Effector memory CD4-positive, alpha-beta T cell (primary cell): Measurements from ENCODE around the gene CAAP1.
"Not testable (repeated sequence)": the region's sequence is repeated elsewhere in the genome, so short reads cannot be mapped to it uniquely, and the experiment has no call there.

Source experiments
- DNase-seq, 3 donors: peaks; one replicate each; pipeline ENCODE4 v3.0.0-alpha.2; 2020
- H3K27ac ChIP-seq: 2 replicates; pipeline ENCODE4 v1.7.0; 2013; ENCODE audit warnings: mild to moderate bottlenecking, low read length, moderate library complexity; ENCODE audit not compliant: insufficient read depth, poor library complexity, severe bottlenecking
- H3K27me3 ChIP-seq: replicated peaks from 2 replicates; pipeline ENCODE4 v1.7.0; 2013; ENCODE audit warnings: mild to moderate bottlenecking, low read length; ENCODE audit not compliant: insufficient read depth, control insufficient read depth, poor library complexity, severe bottlenecking
- H3K36me3 ChIP-seq: 2 replicates; pipeline ENCODE4 v1.7.0; 2013; ENCODE audit warnings: mild to moderate bottlenecking, low read length, moderate library complexity; ENCODE audit not compliant: control insufficient read depth, insufficient read depth
- H3K4me1 ChIP-seq: 2 replicates; pipeline ENCODE4 v1.7.0; 2013; ENCODE audit warnings: low read length, mild to moderate bottlenecking; ENCODE audit not compliant: control insufficient read depth, insufficient read depth, poor library complexity, severe bottlenecking
- H3K4me3 ChIP-seq: 2 replicates; pipeline ENCODE4 v1.7.0; 2013; ENCODE audit warnings: low read length, low read depth, mild to moderate bottlenecking; ENCODE audit not compliant: insufficient read depth, poor library complexity, severe bottlenecking
- H3K9me3 ChIP-seq: 2 replicates; pipeline ENCODE4 v1.7.0; 2013; ENCODE audit warnings: mild to moderate bottlenecking, low read length, moderate library complexity; ENCODE audit not compliant: control insufficient read depth

The CAAP1 gene

GRCh38 chr9:26904671-26905070 lies 12.1 kb upstream of the CAAP1 start:
- no peaks in the 10 kb centered on the region for H3K9me3 ChIP-seq
- no peak overlapping the region for H3K4me3 ChIP-seq
- no peaks in the 10 kb centered on the region for H3K4me1 ChIP-seq
- no peak overlapping the region for H3K27ac ChIP-seq
- no peaks in the 10 kb centered on the region for H3K27me3 ChIP-seq
- no peak for DNase-seq
- H3K36me3 ChIP-seq, result peaks cover 29% of the 10 kb centered on the region

- peaks cover 29% of the 10 kb centered on the region for H3K36me3 ChIP-seq
- no peak overlapping the region for H3K27ac ChIP-seq
- no peaks in the 10 kb centered on the region for H3K27me3 ChIP-seq
- H3K4me3 ChIP-seq, result no peak overlapping the region
- no peaks in the 10 kb centered on the region for H3K9me3 ChIP-seq
- DNase-seq, result no peak
- H3K4me1 ChIP-seq, result no peaks in the 10 kb centered on the region
Measured at GRCh38 chr9:26904070-26904469, 11.5 kb upstream of the CAAP1 start.

- Histone ChIP-seq H3K9me3 (no peaks in the 10 kb centered on the region), H3K27me3 (no peaks in the 10 kb centered on the region), H3K4me1 (no peaks in the 10 kb centered on the region), H3K27ac (peak overlapping the region; percentile 89), H3K4me3 (peak overlapping the region; percentile 97), H3K36me3 (no peaks in the 10 kb centered on the region)
- DNase-seq, result no peak
Measured at GRCh38 chr9:26893030-26893676, 551 bp upstream of the CAAP1 start.

- Histone ChIP-seq H3K4me3 (peak overlapping the region; percentile 97), H3K4me1 (no peaks in the 10 kb centered on the region), H3K36me3 (peaks cover 2% of the 10 kb centered on the region), H3K27ac (peak overlapping the region; percentile 89), H3K9me3 (no peaks in the 10 kb centered on the region), H3K27me3 (no peaks in the 10 kb centered on the region)
- DNase-seq, result no peak
Measured at GRCh38 chr9:26891726-26892125, 876 bp downstream of the CAAP1 start.

GRCh38 chr9:26888271-26888670 lies 4.3 kb downstream of the CAAP1 start:
- Histone ChIP-seq H3K4me3 (no peak overlapping the region), H3K9me3 (no peaks in the 10 kb centered on the region), H3K36me3 (peaks cover 17% of the 10 kb centered on the region), H3K27ac (no peak overlapping the region), H3K27me3 (no peaks in the 10 kb centered on the region), H3K4me1 (no peaks in the 10 kb centered on the region)
- DNase-seq, result no peak

GRCh38 chr9:26882154-26882553 lies 10.4 kb downstream of the CAAP1 start:
- no peaks in the 10 kb centered on the region for H3K4me1 ChIP-seq
- H3K27ac ChIP-seq, result no peak overlapping the region
- no peak for DNase-seq
- H3K27me3 ChIP-seq, result no peaks in the 10 kb centered on the region
- peaks cover 47% of the 10 kb centered on the region for H3K36me3 ChIP-seq
- no peak overlapping the region for H3K4me3 ChIP-seq
- H3K9me3 ChIP-seq, result no peaks in the 10 kb centered on the region

GRCh38 chr9:26880262-26880661 lies 12.3 kb downstream of the CAAP1 start:
- Histone ChIP-seq H3K9me3 (no peaks in the 10 kb centered on the region), H3K4me1 (no peaks in the 10 kb centered on the region), H3K27ac (no peak overlapping the region), H3K4me3 (no peak overlapping the region), H3K36me3 (peaks cover 43% of the 10 kb centered on the region), H3K27me3 (no peaks in the 10 kb centered on the region)
- no peak for DNase-seq

GRCh38 chr9:26875155-26875554 lies 17.4 kb downstream of the CAAP1 start:
- not testable (repeated sequence) for DNase-seq, H3K4me1 ChIP-seq, H3K27me3 ChIP-seq, H3K4me3 ChIP-seq, H3K27ac ChIP-seq, H3K9me3 ChIP-seq
- peaks cover 13% of the 10 kb centered on the region for H3K36me3 ChIP-seq

GRCh38 chr9:26870292-26870691 lies 22.3 kb downstream of the CAAP1 start:
- no peaks in the 10 kb centered on the region for H3K9me3 ChIP-seq
- H3K27ac ChIP-seq, result no peak overlapping the region
- no peak for DNase-seq
- no peaks in the 10 kb centered on the region for H3K27me3 ChIP-seq
- H3K4me3 ChIP-seq, result no peak overlapping the region
- H3K4me1 ChIP-seq, result no peaks in the 10 kb centered on the region
- no peaks in the 10 kb centered on the region for H3K36me3 ChIP-seq

- H3K27me3 ChIP-seq, result no peaks in the 10 kb centered on the region
- H3K9me3 ChIP-seq, result no peaks in the 10 kb centered on the region
- no peak overlapping the region for H3K27ac ChIP-seq
- DNase-seq, result no peak
- H3K4me3 ChIP-seq, result no peak overlapping the region
- H3K4me1 ChIP-seq, result no peaks in the 10 kb centered on the region
- H3K36me3 ChIP-seq, result peaks cover 12% of the 10 kb centered on the region
Measured at GRCh38 chr9:26863074-26863473, 29.5 kb downstream of the CAAP1 start.
